DOHH2 (cell line): ENCODE data around the gene NLGN2.

Source experiments
- H3F3A ChIP-seq: fragments of 200-600 bp; sonication (generic), shearing (Covaris generic); 2 replicates; pipeline ENCODE4 v1.6.0; 2016; ENCODE audit warnings: antibody characterized with exemption, mild to moderate bottlenecking; ENCODE audit not compliant: control insufficient read depth, insufficient read depth
- H3K27ac ChIP-seq: fragments of 200-600 bp; sonication (generic); 2 replicates; pipeline ENCODE4 v1.5.1; 2014; ENCODE audit warnings: low read depth, mild to moderate bottlenecking, low read length, moderate library complexity
- H3K27me3 ChIP-seq: fragments of 200-600 bp; sonication (generic); 2 replicates; pipeline ENCODE4 v1.6.1; 2014; ENCODE audit warnings: mild to moderate bottlenecking, low read length, mixed read lengths; ENCODE audit not compliant: control insufficient read depth
- H3K36me3 ChIP-seq: fragments of 200-600 bp; sonication (generic); 2 replicates; pipeline ENCODE4 v1.6.1; 2014; ENCODE audit warnings: mild to moderate bottlenecking, low read length, moderate library complexity, mixed read lengths; ENCODE audit not compliant: control insufficient read depth
- H3K4me1 ChIP-seq: fragments of 200-600 bp; sonication (generic); 2 replicates; pipeline ENCODE4 v1.6.1; 2014; ENCODE audit warnings: mild to moderate bottlenecking, low read length, mixed read lengths; ENCODE audit not compliant: control insufficient read depth
- H3K4me2 ChIP-seq: fragments of 200-600 bp; sonication (generic); 2 replicates; pipeline ENCODE4 v1.6.0; 2014; ENCODE audit warnings: mild to moderate bottlenecking, low read length, moderate library complexity
- H3K4me3 ChIP-seq: fragments of 200-600 bp; sonication (generic); 2 replicates; pipeline ENCODE4 v1.5.1; 2014; ENCODE audit warnings: mild to moderate bottlenecking, low read length, mixed read lengths
- H3K79me2 ChIP-seq: fragments of 200-600 bp; sonication (generic); 2 replicates; pipeline ENCODE4 v1.6.1; 2014; ENCODE audit warnings: mild to moderate bottlenecking, low read length, mixed read lengths; ENCODE audit not compliant: control insufficient read depth
- H3K9me2 ChIP-seq: fragments of 200-600 bp; sonication (generic); replicated peaks from 2 replicates; pipeline ENCODE4 v1.6.1; 2014; ENCODE audit warnings: mild to moderate bottlenecking, low read length, mixed read lengths; ENCODE audit not compliant: control insufficient read depth
- H3K9me3 ChIP-seq: fragments of 200-600 bp; sonication (generic); 2 replicates; pipeline ENCODE4 v1.6.1; 2014; ENCODE audit warnings: antibody characterized with exemption, low read length, mixed read lengths; ENCODE audit not compliant: control insufficient read depth, insufficient read depth
- H4K20me1 ChIP-seq: fragments of 200-600 bp; sonication (generic); 2 replicates; pipeline ENCODE4 v1.6.0; 2014; ENCODE audit warnings: low read depth, mild to moderate bottlenecking, antibody characterized with exemption, low read length, moderate library complexity; ENCODE audit not compliant: control insufficient read depth, insufficient read depth
- CTCF ChIP-seq: fragments of 200-600 bp; sonication (generic); IDR thresholded peaks from one replicate; pipeline ENCODE4 v1.5.1; 2014; ENCODE audit warnings: antibody characterized with exemption, mild to moderate bottlenecking, low read depth, low read length; ENCODE audit not compliant: poor library complexity, severe bottlenecking
- EZH2phosphoT487 ChIP-seq: fragments of 200-600 bp; sonication (generic); IDR thresholded peaks from 2 replicates; pipeline ENCODE4 v1.6.1; 2017; ENCODE audit warnings: borderline replicate concordance, mild to moderate bottlenecking, antibody characterized with exemption, low read length, moderate library complexity, mixed read lengths

The NLGN2 gene

GRCh38 chr17:7468804-7469389 is 61.3 kb downstream of the NLGN2 start:
- H3K79me2 ChIP-seq: peaks cover 8% of the 10 kb centered on the region
- H3K9me2 ChIP-seq: no peaks in the 10 kb centered on the region
- no peak overlapping the region for H3K27ac ChIP-seq
- H3K36me3 ChIP-seq: no peaks in the 10 kb centered on the region; the same call in 1 of the 2 replicates
- no peak overlapping the region for H3K4me2 ChIP-seq
- no peak for TF ChIP-seq CTCF
- no peak for TF ChIP-seq EZH2phosphoT487
- no peaks in the 10 kb centered on the region for H3K9me3 ChIP-seq
- 0 out of 2 replicates have a peak, but pooled peaks cover 3% of the 10 kb centered on the region for H3F3A ChIP-seq
- H3K27me3 ChIP-seq: no peaks in the 10 kb centered on the region
- H3K4me1 ChIP-seq: peaks cover 21% of the 10 kb centered on the region
- no peaks in the 10 kb centered on the region for H4K20me1 ChIP-seq
- H3K4me3 ChIP-seq: no peak overlapping the region
